Frontal cortex (tissue), 4 donors: ENCODE data around the gene RAX2. TPM values are rescaled to one million over a fixed set of nuclear protein-coding genes. Genes with fewer than 3 reads are reported as not detected.

Experiments
- DNase-seq, 2 donors: peaks; one replicate each; pipeline ENCODE4 v3.0.0; 2012; ENCODE audit warnings: low spot score in 2 of 2
- FAIRE-seq: peaks from 2 replicates; lab custom pipeline; 2012; peaks lifted over from hg19 to GRCh38; lab: Jason Lieb, UNC
- total RNA-seq: library from RNA; depleted of rRNA; stranded (reverse); fragments of >200 nt; gene quantifications from one replicate; pipeline ENCODE4 v1.2.3, GENCODE V29; 2014
- donor health status: control.
- donor health status: control.
- donor health status: control.

Gene RAX2
- total RNA-seq, 1 donor from 2014 or later: under 0.01 TPM

DNA sequence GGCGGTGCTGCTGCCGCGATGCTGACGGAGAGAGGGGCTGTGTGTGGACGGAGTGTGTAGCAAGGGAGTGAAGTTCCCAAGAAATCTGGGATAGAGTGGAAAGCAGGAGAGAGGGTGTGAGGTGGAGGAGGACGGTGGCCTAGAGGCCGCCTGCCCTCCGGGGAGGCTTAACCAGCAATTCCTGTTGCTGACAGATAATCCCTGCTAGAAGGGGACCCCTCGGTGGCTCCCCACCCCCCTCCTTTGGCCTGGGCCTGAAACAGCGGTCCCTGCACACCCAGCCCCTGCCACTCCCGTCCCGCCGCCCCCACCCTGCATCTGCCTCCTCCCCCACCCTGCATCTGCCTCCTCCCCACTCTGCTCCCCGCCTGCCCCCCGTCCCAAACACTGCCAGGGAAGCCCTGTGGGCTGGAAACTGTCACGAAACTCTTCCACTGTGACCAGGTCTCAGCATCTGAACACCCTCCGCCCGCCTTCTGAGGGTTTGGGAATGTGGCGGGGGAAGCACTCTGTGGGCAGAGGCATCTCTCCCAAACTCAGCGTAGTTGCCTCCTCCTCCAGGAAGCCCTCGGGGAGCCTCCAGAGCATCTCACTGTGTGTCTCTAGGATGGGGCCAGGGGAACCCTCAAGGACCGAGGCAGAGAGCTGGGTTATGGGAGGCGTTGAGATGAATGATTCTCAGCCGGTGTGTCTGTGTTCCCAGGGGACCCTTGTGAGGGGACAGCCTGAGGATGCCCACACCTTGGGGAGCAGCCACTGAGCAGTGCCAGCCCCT is 31.3 kb upstream of the RAX2 start:
- FAIRE-seq: no peak
- no peak for DNase-seq

- FAIRE-seq (no peak), DNase-seq (peak in 1 of 2 donors; percentile 55)
These were observed 29.5 kb upstream of the RAX2 start for GRCh38 chr19:3801412-3802096.

- no peak for DNase-seq
- FAIRE-seq: no peak
These were observed 29.0 kb upstream of the RAX2 start for GRCh38 chr19:3800996-3801395.

- FAIRE-seq (no peak), DNase-seq (no peak)
These were observed 26.1 kb upstream of the RAX2 start for GRCh38 chr19:3798137-3798536.

- DNase-seq (no peak), FAIRE-seq (no peak)
These were observed 24.3 kb upstream of the RAX2 start for GRCh38 chr19:3796358-3796757.

- FAIRE-seq (no peak), DNase-seq (no peak)
These were observed 21.8 kb upstream of the RAX2 start for GRCh38 chr19:3793799-3794198.

DNA sequence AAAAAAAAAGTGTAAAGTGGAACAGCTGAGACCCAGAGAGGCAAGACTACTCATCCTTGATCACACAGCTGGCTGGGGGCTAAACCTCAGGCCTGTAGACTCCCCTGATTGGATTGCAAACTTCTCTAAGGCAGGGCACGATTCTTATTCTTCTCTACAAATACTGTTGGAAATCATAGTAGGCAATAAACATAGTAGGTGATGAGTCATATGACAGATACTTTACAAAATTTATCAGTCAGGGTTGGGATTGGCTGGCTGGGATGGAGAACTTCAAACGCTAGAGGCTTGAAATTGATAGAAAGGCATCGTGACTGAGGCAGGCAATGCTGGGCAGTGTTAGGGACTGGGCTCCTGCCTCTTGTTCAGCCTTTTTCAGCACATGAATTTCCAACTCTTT is 20.1 kb upstream of the RAX2 start:
- FAIRE-seq (no peak), DNase-seq (no peak)

- no peak for FAIRE-seq
These were observed 18.9 kb upstream of the RAX2 start for GRCh38 chr19:3790941-3791340.

GRCh38 chr19:3790209-3790734 is 18.2 kb upstream of the RAX2 start:
- no peak for FAIRE-seq
- DNase-seq: no peak

More at GRCh38 chr19:3790941-3791340, 18.9 kb upstream of the RAX2 start:
- no peak for DNase-seq

GRCh38 chr19:3788996-3789778 is 17.2 kb upstream of the RAX2 start:
- FAIRE-seq (no peak), DNase-seq (no peak)

DNA sequence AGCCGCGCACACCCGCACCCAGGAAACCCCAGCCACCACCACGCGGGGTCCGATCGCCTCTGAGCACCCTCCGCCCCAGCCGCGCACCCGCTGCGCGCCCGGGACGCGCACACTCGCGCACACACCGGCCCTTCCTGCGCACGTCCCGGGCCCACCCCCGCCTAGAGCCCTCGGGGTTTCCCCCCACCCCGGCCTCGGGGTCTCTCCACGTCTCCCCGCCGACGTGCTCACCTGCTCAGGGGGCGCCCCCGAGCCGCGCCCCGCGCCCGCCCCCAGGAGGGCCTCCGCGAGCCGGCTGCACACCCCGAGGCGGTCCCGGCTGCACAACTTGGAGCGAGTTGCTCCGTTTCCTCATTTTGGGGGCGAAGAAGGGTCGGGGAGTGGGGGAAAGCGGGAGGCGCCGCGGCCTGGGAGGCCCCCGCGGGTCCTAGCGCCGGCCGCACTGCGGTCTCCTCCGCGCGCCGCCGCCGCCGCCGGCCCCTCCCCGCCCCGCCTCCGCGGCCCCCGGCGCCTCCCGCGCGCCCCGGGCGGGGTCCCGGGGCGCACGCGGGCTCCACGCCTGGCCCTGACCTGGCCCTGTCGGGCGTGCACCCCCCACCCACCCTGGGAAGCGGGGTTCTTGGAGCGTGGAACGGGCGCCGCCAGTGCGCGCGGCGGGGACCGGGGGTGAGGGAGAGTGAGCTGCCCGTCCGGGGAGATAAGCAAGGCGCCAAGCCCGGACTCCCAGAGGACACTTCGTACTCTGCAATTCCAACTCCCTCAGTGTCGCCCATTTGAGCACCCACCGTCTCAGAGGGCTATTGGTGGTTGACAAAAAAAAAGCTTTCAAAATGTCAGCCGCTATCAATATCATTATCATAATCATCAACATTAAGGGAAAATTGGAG is 14.2 kb upstream of the RAX2 start, which contains the start of gene MATK:
MATK (minus strand) TSS at position 444 of the 887 bp plus-strand sequence. CDS start 1,246 bp downstream, outside the sequence.
- peak; percentile 47 to 55 for DNase-seq
- no peak for FAIRE-seq

- DNase-seq (peak in 1 of 2 donors; percentile 58), FAIRE-seq (no peak)
These were observed 13.5 kb upstream of the RAX2 start for GRCh38 chr19:3785451-3785937.

- FAIRE-seq (no peak), DNase-seq (peak in 1 of 2 donors; percentile 47)
These were observed 12.8 kb upstream of the RAX2 start for GRCh38 chr19:3784607-3785450.

- DNase-seq (no peak), FAIRE-seq (no peak)
These were observed 11.9 kb upstream of the RAX2 start for GRCh38 chr19:3783660-3784584.

DNA sequence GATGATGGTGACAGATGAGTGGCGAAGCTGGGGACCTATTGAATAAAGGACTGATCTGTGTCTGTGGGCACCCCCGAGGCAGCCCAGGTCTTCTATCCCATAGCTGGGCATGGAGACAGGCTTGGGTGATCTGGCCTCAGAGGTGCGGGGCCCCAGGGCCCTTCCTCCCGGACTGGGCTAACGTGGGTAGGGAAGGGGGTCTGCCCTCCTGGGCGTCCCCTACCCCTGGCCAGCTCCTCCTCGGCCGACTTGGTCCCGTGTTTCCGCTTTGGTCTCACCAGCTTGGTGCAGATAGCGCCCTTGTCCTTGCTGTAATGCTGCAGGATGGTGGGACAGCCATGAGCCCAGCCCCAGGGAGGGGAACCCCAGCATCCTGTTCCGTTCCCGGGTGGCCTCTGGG is 10.9 kb upstream of the RAX2 start:
- no peak for DNase-seq
- no peak for FAIRE-seq

DNA sequence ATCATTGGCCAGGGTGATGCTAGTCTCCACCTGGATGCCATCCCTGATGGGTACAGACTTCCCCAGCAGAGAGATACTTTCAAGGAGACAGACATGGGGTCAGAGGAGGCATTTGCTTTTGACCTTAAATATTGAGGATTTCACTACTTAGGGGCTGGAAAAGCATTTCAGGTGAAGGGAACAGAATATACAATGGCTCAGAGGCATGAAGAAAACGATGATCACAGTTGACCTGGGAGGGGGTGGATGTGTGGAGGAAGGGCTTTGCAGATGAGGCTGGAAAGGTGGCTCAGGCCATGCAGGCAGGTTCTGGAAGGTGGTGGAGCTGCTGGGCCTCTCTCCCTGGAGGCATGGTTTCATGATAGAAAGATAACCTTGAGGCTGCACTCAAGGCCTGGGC is 10.3 kb upstream of the RAX2 start:
- FAIRE-seq (no peak), DNase-seq (no peak)

DNA sequence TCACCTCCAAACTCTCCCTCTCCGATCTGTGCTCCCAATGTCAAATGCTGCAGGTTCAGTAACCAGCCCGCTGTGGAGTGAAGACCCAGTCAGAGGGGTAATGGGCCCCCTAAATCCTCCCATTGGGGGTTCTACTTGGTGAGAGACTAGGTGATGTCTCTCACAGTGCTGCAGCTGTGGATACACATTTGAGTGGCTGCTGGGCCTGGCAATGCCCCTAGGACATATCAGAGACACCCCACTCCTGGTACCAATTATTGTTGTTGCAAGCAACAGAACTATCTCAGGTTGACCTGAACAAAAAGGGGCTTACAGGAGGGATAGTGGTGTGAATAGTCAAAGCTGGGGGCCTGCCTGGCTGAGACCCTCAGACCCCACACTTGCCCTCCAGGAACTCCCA is 9.6 kb upstream of the RAX2 start:
- no peak for FAIRE-seq
- DNase-seq: no peak
